ENCODE results near the gene CYP4F3. TPM values are rescaled to one million over a fixed set of nuclear protein-coding genes. Genes with fewer than 3 reads are reported as not detected.

The CYP4F3 gene
- total RNA-seq, 4 donors from 2014 or later: 6.3 to 9.7 (median 8.4) TPM

- intact Hi-C loops (cut with DNase I; ENCODE audit: low total_unique reads): no loop called here
- TF ChIP-seq POLR2A (IDR thresholded peaks at IDR 0.05) (no peak), CTCF (IDR thresholded peaks at IDR 0.05) (no peak)
- WGBS, 2 donors: 34 to 41% methylated on average over 3 of the region's 3 CpGs
- H3K4me3 ChIP-seq (ENCODE audit: low read depth, poor library complexity, severe bottlenecking): no peak overlapping the region
- DNase-seq (ENCODE audit: low spot score in 2 of 2): no peak
These were observed 28.7 kb downstream of the CYP4F3 start for GRCh38 chr19:15669440-15669839.

GRCh38 chr19:15669891-15670290, 29.2 kb downstream of the CYP4F3 start:
- no peak for DNase-seq (ENCODE audit: low spot score in 2 of 2)
- 46 to 53% methylated on average over 4 of the region's 4 CpGs for WGBS, 2 donors
- no peak overlapping the region for H3K4me3 ChIP-seq (ENCODE audit: low read depth, poor library complexity, severe bottlenecking)
- intact Hi-C loops (cut with DNase I; ENCODE audit: low total_unique reads): no loop called here
- TF ChIP-seq CTCF (IDR thresholded peaks at IDR 0.05) (no peak), POLR2A (IDR thresholded peaks at IDR 0.05) (no peak)

GRCh38 chr19:15671237-15671821, 30.6 kb downstream of the CYP4F3 start:
- no peak for TF ChIP-seq CTCF (IDR thresholded peaks at IDR 0.05)
- no peak for TF ChIP-seq POLR2A (IDR thresholded peaks at IDR 0.05)
- DNase-seq (ENCODE audit: low spot score in 2 of 2): no peak
- intact Hi-C loops (cut with DNase I; ENCODE audit: low total_unique reads): no loop called here
- no peak overlapping the region for H3K4me3 ChIP-seq (ENCODE audit: low read depth, poor library complexity, severe bottlenecking)
- WGBS, 2 donors: 58 to 76% methylated on average over 5 of the region's 5 CpGs

GRCh38 chr19:15671891-15672579, 31.3 kb downstream of the CYP4F3 start:
- H3K4me3 ChIP-seq (ENCODE audit: low read depth, poor library complexity, severe bottlenecking): no peak overlapping the region
- no peak for DNase-seq (ENCODE audit: low spot score in 2 of 2)
- TF ChIP-seq CTCF (IDR thresholded peaks at IDR 0.05) (no peak), POLR2A (IDR thresholded peaks at IDR 0.05) (no peak)
- WGBS, 2 donors: 40 to 45% methylated on average over 10 of the region's 10 CpGs
- intact Hi-C loops (cut with DNase I; ENCODE audit: low total_unique reads): no loop called here

- 10 to 11% methylated on average over 5 to 6 of the region's 6 CpGs for WGBS, 2 donors
- H3K4me3 ChIP-seq (ENCODE audit: low read depth, poor library complexity, severe bottlenecking): no peak within 1 kb of the TSS
- TF ChIP-seq POLR2A (IDR thresholded peaks at IDR 0.05) (no peak), CTCF (IDR thresholded peaks at IDR 0.05) (no peak)
- DNase-seq (ENCODE audit: low spot score in 2 of 2): peak; percentile 83 to 95
- intact Hi-C loops (cut with DNase I; ENCODE audit: low total_unique reads): no loop called here
These were observed 32.0 kb downstream of the CYP4F3 start, which contains the start of gene CYP4F12 for GRCh38 chr19:15672580-15673175. TSS of gene CYP4F12 (plus strand) at chr19:15673087. CDS start at chr19:15673530, 443 bp downstream.

Data from lower leg skin (tissue), 4 donors.